OCI-LY1 (cell line): Measurements from ENCODE around the gene LAMC1.

Experiments used
- H2AFZ ChIP-seq: fragments of 200-600 bp; sonication (generic), shearing (Covaris generic); 2 replicates; pipeline ENCODE4 v1.6.0; 2014; ENCODE audit warnings: antibody characterized with exemption, mild to moderate bottlenecking, low read length
- H3F3A ChIP-seq: fragments of 200-600 bp; sonication (generic), shearing (Covaris generic); 2 replicates; pipeline ENCODE4 v1.6.0; 2014; ENCODE audit warnings: mild to moderate bottlenecking, antibody characterized with exemption, low read length, moderate library complexity; ENCODE audit not compliant: insufficient read depth
- H3K27ac ChIP-seq: fragments of 200-600 bp; sonication (generic); 2 replicates; pipeline ENCODE4 v1.5.1; 2014; ENCODE audit warnings: low read length, mixed run types, mild to moderate bottlenecking, low read depth; ENCODE audit not compliant: poor library complexity, severe bottlenecking
- H3K27me3 ChIP-seq: fragments of 200-600 bp; sonication (generic); 2 replicates; pipeline ENCODE4 v1.6.0; 2014; ENCODE audit warnings: antibody characterized with exemption, mild to moderate bottlenecking, low read length, moderate library complexity; ENCODE audit not compliant: insufficient read depth
- H3K36me3 ChIP-seq: fragments of 200-600 bp; sonication (generic); 2 replicates; pipeline ENCODE4 v1.6.1; 2014; ENCODE audit warnings: mild to moderate bottlenecking, antibody characterized with exemption, low read length, moderate library complexity, mixed read lengths; ENCODE audit not compliant: insufficient read depth
- H3K4me1 ChIP-seq: fragments of 200-600 bp; sonication (generic); 2 replicates; pipeline ENCODE4 v1.5.1; 2014; ENCODE audit warnings: mild to moderate bottlenecking, low read length, moderate library complexity; ENCODE audit not compliant: insufficient read depth, severe bottlenecking
- H3K4me2 ChIP-seq: fragments of 200-600 bp; sonication (generic), shearing (Covaris generic); 2 replicates; pipeline ENCODE4 v1.6.1; 2014; ENCODE audit warnings: low read length
- H3K4me3 ChIP-seq: fragments of 200-600 bp; sonication (generic); 2 replicates; pipeline ENCODE4 v1.5.1; 2014; ENCODE audit warnings: low read length, low read depth, mild to moderate bottlenecking, mixed read lengths; ENCODE audit not compliant: poor library complexity, severe bottlenecking
- H3K79me2 ChIP-seq: fragments of 200-600 bp; shearing (Covaris generic); 2 replicates; pipeline ENCODE4 v1.6.1; 2016; ENCODE audit warnings: mixed run types, low read length, mixed read lengths; ENCODE audit not compliant: insufficient read depth
- H3K9ac ChIP-seq: fragments of 200-600 bp; sonication (generic), shearing (Covaris generic); 2 replicates; pipeline ENCODE4 v1.6.1; 2014; ENCODE audit warnings: mild to moderate bottlenecking, low read length, mixed read lengths
- H3K9me2 ChIP-seq: fragments of 200-600 bp; sonication (generic), shearing (Covaris generic); 2 replicates; pipeline ENCODE4 v1.6.1; 2014; ENCODE audit warnings: low read depth, mild to moderate bottlenecking, low read length, mixed read lengths
- H3K9me3 ChIP-seq: fragments of 200-600 bp; shearing (Covaris generic); 2 replicates; pipeline ENCODE4 v1.6.1; 2014; ENCODE audit warnings: low read length, mixed read lengths
- H4K20me1 ChIP-seq: fragments of 200-600 bp; sonication (generic), shearing (Covaris generic); 2 replicates; pipeline ENCODE4 v1.6.0; 2016; ENCODE audit warnings: mild to moderate bottlenecking, low read length; ENCODE audit not compliant: insufficient read depth
- EZH2 ChIP-seq: fragments of 200-600 bp; sonication (generic), shearing (Covaris generic); IDR thresholded peaks from 2 replicates; pipeline ENCODE4 v1.8.0; 2017; ENCODE audit warnings: borderline replicate concordance, mixed run types, mild to moderate bottlenecking, antibody characterized with exemption, low read length, moderate library complexity, mixed read lengths
- TF ChIP-seq, protein P1 (sequence below): fragments of 200-600 bp; sonication (generic), shearing (Covaris generic); IDR thresholded peaks from 2 replicates; pipeline ENCODE4 v1.5.1; 2017; ENCODE audit warnings: mild to moderate bottlenecking, antibody characterized with exemption, low read length, moderate library complexity, mixed read lengths

LAMC1 gene

DNA sequence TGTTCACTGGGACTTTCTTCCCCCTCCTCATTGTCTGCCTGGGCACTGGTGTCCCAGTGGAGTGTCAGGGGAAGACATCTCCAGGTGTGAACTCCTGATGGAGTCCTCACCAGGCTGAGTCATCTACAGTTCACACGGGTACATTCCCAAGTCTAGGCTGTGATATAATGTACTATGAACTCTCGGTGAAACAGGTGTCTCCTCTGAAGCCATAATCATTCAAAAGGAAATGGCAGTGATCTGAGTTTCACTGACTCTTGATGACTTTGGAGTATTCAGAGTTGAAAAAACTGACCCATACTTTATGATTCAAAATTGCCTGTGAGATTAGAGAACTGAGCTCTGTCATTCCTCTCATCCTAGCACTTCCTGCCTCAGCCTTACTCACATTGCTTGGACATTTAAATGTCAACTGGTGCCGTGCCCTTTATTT lies 171.9 kb downstream of the LAMC1 start:
- H3K4me2 ChIP-seq: no peak overlapping the region
- H3K9me2 ChIP-seq: no peaks in the 10 kb centered on the region
- no peak overlapping the region for H2AFZ ChIP-seq
- no peak overlapping the region for H3K4me3 ChIP-seq
- no peak overlapping the region for H3K9ac ChIP-seq
- H3K36me3 ChIP-seq: no peaks in the 10 kb centered on the region
- no peak overlapping the region for H3K27ac ChIP-seq
- H3K9me3 ChIP-seq: no peaks in the 10 kb centered on the region
- H3K27me3 ChIP-seq: no peaks in the 10 kb centered on the region
- TF ChIP-seq, protein P1, sequence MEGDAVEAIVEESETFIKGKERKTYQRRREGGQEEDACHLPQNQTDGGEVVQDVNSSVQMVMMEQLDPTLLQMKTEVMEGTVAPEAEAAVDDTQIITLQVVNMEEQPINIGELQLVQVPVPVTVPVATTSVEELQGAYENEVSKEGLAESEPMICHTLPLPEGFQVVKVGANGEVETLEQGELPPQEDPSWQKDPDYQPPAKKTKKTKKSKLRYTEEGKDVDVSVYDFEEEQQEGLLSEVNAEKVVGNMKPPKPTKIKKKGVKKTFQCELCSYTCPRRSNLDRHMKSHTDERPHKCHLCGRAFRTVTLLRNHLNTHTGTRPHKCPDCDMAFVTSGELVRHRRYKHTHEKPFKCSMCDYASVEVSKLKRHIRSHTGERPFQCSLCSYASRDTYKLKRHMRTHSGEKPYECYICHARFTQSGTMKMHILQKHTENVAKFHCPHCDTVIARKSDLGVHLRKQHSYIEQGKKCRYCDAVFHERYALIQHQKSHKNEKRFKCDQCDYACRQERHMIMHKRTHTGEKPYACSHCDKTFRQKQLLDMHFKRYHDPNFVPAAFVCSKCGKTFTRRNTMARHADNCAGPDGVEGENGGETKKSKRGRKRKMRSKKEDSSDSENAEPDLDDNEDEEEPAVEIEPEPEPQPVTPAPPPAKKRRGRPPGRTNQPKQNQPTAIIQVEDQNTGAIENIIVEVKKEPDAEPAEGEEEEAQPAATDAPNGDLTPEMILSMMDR: no peak
- TF ChIP-seq EZH2: no peak
- no peaks in the 10 kb centered on the region for H3F3A ChIP-seq
- H3K4me1 ChIP-seq: peaks cover 4% of the 10 kb centered on the region
- no peaks in the 10 kb centered on the region for H4K20me1 ChIP-seq
- H3K79me2 ChIP-seq: no peaks in the 10 kb centered on the region
